PC-3 (cell line): ENCODE measurements around the gene EVPL.

ENCODE experiments used
- EZH2 ChIP-seq: fragments of 300-600 bp; sonication (generic); IDR thresholded peaks from one replicate; pipeline ENCODE4 v1.6.1; 2017; ENCODE audit warnings: antibody characterized with exemption, mild to moderate bottlenecking, low read length; ENCODE audit not compliant: unreplicated experiment
- EZH2phosphoT487 ChIP-seq: fragments of 300-600 bp; sonication (generic); IDR thresholded peaks from 2 replicates; pipeline ENCODE4 v1.6.1; 2018; ENCODE audit warnings: mild to moderate bottlenecking, antibody characterized with exemption, low read length, borderline replicate concordance
- TF ChIP-seq, protein P1 (sequence below): fragments of 300-600 bp; sonication (generic); conservative IDR thresholded peaks from 2 replicates; pipeline ENCODE4 v1.5.1; 2017; ENCODE audit warnings: antibody characterized with exemption, low read depth, mild to moderate bottlenecking, low read length

DNA sequence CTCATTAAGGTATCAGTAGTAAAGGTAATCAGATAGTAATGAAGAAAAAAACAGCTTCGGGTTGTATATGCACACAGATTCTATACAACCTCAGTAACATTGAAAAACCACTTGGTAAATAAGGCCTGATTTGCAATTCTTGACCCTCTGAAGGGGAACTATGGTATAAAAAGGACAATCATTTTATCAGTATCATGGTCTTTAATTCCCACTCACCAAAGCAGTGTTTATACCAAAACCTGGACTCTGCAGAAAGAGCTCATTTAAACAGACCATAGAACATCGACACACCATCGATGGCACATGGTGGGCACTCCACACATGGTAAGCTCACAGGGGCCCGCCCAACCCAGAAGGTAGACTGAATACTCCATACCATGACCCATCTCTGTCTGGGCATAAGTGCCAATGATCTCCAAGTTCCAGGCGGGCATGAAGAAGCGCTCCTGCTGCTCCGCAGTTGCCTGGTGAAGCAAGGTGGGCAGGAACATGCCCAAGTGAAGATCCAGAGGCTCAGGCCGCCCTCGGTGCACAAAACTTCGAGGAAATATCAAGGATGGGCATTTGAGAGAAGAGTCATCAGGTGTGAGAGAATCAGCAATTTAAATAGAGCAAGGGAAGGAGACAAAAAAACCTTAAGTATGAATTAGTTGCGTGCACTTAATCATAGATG is 67.1 kb downstream of the EVPL start:
- TF ChIP-seq, protein P1, sequence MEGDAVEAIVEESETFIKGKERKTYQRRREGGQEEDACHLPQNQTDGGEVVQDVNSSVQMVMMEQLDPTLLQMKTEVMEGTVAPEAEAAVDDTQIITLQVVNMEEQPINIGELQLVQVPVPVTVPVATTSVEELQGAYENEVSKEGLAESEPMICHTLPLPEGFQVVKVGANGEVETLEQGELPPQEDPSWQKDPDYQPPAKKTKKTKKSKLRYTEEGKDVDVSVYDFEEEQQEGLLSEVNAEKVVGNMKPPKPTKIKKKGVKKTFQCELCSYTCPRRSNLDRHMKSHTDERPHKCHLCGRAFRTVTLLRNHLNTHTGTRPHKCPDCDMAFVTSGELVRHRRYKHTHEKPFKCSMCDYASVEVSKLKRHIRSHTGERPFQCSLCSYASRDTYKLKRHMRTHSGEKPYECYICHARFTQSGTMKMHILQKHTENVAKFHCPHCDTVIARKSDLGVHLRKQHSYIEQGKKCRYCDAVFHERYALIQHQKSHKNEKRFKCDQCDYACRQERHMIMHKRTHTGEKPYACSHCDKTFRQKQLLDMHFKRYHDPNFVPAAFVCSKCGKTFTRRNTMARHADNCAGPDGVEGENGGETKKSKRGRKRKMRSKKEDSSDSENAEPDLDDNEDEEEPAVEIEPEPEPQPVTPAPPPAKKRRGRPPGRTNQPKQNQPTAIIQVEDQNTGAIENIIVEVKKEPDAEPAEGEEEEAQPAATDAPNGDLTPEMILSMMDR, result no peak
- TF ChIP-seq EZH2, result no peak
- TF ChIP-seq EZH2phosphoT487, result no peak
